ENCODE data around the gene SF3A1.

The SF3A1 gene

GRCh38 chr22:30332994-30333706 lies 23.5 kb downstream of the SF3A1 start:
- no peak overlapping the region for H3K4me3 ChIP-seq (replicated peaks; ENCODE audit: insufficient read depth, low read length)
- no peaks in the 10 kb centered on the region for H3K27me3 ChIP-seq (ENCODE audit: insufficient read depth, poor library complexity, severe bottlenecking)
- no peak overlapping the region for H3K27ac ChIP-seq (replicated peaks)
- DNase-seq (ENCODE audit: low read depth in 1 of 2, low spot score in 1 of 2) = no peak
- TF ChIP-seq SPI1 (IDR thresholded peaks at IDR 0.05; ENCODE audit: borderline replicate concordance, low read depth) (no peak), GABPA (IDR thresholded peaks at IDR 0.05; ENCODE audit: low read depth) (no peak), CTCF (IDR thresholded peaks at IDR 0.05; ENCODE audit: insufficient read depth, low read length) (no peak)

GRCh38 chr22:30332551-30332950 lies 24.1 kb downstream of the SF3A1 start:
- DNase-seq (ENCODE audit: low read depth in 1 of 2, low spot score in 1 of 2) = no peak
- Histone ChIP-seq H3K4me3 (replicated peaks; ENCODE audit: insufficient read depth, low read length) (no peak overlapping the region), H3K27ac (replicated peaks) (no peak overlapping the region), H3K27me3 (ENCODE audit: insufficient read depth, poor library complexity, severe bottlenecking) (no peaks in the 10 kb centered on the region)
- TF ChIP-seq SPI1 (IDR thresholded peaks at IDR 0.05; ENCODE audit: borderline replicate concordance, low read depth) (no peak), REST (IDR thresholded peaks at IDR 0.05; ENCODE audit: insufficient replicate concordance, low read depth) (no peak), CTCF (IDR thresholded peaks at IDR 0.05; ENCODE audit: insufficient read depth, low read length) (no peak), GABPA (IDR thresholded peaks at IDR 0.05; ENCODE audit: low read depth) (no peak), POLR2AphosphoS5 (IDR thresholded peaks at IDR 0.05; ENCODE audit: low read depth) (no peak)

- no peak overlapping the region for H3K27ac ChIP-seq (replicated peaks)
- H3K27me3 ChIP-seq (ENCODE audit: insufficient read depth, poor library complexity, severe bottlenecking) = no peaks in the 10 kb centered on the region
- no peak for DNase-seq (ENCODE audit: low read depth in 1 of 2, low spot score in 1 of 2)
- H3K4me3 ChIP-seq (replicated peaks; ENCODE audit: insufficient read depth, low read length) = no peak overlapping the region
- TF ChIP-seq POLR2AphosphoS5 (IDR thresholded peaks at IDR 0.05; ENCODE audit: low read depth) (no peak), GABPA (IDR thresholded peaks at IDR 0.05; ENCODE audit: low read depth) (no peak), CTCF (IDR thresholded peaks at IDR 0.05; ENCODE audit: insufficient read depth, low read length) (no peak), REST (IDR thresholded peaks at IDR 0.05; ENCODE audit: insufficient replicate concordance, low read depth) (no peak), SPI1 (IDR thresholded peaks at IDR 0.05; ENCODE audit: borderline replicate concordance, low read depth) (no peak)
Measured at GRCh38 chr22:30328466-30329049, 28.1 kb downstream of the SF3A1 start.

Data from HL-60 (cell line).